LoVo (cell line): ENCODE results near the gene ZNF101.
A peak's percentile ranks its signal among the peaks of the same experiment; 100 is the strongest.
"Not testable (repeated sequence)": the region's sequence is repeated elsewhere in the genome, so short reads cannot be mapped to it uniquely, and the experiment has no call there.

ENCODE experiments used
- DNase-seq: peaks from one replicate; pipeline ENCODE4 v3.0.0-alpha.2; 2016; ENCODE audit warnings: low spot score

Gene ZNF101

DNA sequence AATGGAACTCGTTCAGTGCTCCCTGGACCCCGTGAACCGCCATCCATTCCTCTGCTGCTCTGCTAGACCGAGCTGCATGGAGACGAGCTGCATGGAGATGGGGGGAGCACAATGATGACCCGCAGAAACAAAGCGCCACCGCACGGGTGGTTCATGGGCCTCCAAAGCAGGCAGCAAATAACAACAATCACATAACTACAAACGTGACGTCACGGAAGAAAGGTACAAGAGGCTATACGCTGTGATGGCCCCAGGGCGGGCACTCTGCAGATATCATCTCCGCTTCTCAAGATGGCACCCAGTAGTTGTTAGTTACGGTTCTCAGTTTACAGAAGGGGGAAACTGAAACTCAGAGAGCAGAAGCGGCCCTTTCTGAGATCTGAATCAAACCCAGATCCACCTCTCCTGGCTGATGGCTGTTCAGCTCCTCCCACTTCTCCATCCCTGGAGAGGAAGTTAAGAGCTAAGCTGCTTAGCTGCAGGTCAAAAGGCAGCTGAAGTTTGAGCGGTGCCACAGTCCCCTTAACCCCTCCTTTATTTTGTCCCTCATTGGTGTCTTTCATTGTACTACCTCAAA, 6.9 kb upstream of the ZNF101 start:
- no peak for DNase-seq

DNA sequence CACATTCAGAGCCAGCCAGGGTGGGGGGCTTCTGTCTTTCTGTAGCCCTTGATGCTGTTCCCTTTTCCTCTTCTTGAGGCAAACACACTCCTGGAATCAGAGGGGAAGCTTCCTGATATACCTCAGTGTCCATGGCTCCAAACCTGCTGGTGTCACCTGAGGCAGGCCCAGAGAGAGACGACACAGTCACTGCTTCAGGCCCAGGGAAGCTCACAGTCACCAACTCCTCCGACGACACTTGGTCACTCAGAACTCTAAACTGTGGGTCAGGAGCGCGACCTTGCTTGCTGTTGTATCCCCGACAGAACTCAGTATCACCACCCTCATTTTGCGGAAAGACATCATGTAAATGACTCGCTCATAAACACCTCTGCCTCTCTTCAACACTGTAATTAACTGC, 6.3 kb upstream of the ZNF101 start:
- DNase-seq: no peak

DNA sequence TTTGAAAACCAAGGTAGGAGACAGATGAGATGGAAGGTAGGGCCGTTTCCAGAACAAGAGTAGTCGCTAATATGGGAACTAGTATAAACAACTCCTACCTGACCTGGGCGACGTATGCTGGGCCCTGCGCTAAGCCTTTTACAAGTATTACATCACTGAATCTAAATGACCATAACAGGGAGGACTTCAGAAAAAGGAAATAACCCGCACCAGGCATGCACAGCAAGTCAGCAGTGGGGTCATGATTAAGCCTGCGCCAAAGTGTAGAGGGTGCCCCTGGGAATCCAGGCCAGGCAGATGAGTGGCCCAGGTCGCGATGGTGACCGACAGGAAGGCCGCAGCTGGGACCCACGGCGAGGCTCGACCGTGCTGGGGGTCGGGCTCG, 5.8 kb upstream of the ZNF101 start:
- no peak for DNase-seq

- peak; percentile 98 for DNase-seq
These were observed 5.2 kb upstream of the ZNF101 start, which contains the start of gene ATP13A1 for GRCh38 chr19:19663256-19664120. ATP13A1 (minus strand) TSS chr19:19663676; CDS start chr19:19663666, 10 bp downstream.

DNA sequence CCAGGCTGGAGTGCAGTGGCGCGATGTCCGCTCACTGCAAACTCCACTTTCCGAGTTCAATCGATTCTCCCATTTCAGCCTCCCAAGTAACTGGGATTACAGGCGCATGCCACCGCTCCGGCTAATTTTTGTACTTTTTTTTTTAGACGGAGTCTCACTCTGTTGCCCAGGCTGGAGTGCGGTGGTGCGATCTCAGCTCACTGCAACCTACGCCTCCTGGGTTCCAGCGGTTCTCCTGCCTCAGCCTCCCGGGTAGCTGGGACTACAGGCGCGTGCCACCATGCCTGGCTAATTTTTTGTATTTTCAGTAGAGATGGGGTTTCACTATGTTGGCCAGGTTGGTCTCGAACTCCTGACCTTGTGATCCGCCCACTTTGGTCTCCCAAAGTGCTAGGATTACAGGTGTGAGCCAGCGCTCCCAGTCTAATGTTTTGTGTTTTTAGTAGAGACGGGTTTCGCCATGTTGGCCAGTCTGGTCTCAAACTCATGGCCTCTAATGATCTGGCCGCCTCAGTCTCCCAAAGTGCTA, 3.2 kb upstream of the ZNF101 start:
- DNase-seq: not testable (repeated sequence)

GRCh38 chr19:19670070-19670551, 1.5 kb downstream of the ZNF101 start:
- DNase-seq: peak; percentile 39

DNA sequence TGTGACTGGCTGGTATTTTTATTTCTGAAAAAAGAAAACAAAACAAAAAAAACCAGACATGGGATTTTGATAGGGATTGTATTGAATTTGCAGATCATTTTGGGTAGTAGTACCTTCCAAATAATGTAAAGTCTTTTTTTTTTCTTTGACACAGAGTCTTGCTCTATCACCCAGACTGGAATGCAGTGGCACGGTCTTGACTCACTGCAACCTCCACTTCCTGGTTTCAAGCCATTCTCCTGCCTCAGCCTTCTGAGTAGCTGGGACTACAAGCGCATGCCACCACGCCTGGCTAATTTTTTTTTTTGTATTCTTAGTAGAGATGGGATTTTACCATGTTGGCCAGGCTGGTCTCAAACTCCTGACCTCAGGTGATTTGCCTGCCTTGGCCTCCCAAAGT, 4.2 kb downstream of the ZNF101 start:
- DNase-seq: no peak

GRCh38 chr19:19674315-19674714, 5.7 kb downstream of the ZNF101 start:
- DNase-seq: no peak

GRCh38 chr19:19677579-19677978, 8.9 kb downstream of the ZNF101 start:
- no peak for DNase-seq

DNA sequence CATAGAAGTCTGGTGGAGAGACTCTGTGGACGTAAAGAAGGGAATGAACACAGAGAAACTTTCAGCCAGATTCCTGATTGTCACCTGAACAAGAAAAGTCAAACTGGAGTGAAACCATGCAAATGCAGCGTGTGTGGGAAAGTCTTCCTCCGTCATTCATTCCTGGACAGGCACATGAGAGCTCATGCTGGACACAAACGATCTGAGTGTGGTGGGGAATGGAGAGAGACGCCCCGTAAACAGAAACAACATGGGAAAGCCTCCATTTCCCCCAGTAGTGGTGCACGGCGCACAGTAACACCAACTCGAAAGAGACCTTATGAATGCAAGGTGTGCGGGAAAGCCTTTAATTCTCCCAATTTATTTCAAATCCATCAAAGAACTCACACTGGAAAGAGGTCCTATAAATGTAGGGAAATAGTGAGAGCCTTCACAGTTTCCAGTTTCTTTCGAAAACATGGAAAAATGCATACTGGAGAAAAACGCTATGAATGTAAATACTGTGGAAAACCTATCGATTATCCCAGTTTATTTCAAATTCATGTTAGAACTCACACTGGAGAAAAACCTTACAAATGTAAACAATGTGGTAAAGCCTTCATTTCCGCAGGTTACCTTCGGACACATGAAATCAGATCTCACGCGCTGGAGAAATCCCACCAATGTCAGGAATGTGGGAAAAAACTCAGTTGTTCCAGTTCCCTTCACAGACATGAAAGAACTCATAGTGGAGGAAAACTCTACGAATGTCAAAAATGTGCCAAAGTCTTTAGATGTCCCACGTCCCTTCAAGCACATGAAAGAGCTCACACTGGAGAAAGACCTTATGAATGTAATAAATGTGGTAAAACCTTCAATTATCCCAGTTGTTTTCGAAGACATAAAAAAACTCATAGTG, 10.8 kb downstream of the ZNF101 start:
- no peak for DNase-seq

DNA sequence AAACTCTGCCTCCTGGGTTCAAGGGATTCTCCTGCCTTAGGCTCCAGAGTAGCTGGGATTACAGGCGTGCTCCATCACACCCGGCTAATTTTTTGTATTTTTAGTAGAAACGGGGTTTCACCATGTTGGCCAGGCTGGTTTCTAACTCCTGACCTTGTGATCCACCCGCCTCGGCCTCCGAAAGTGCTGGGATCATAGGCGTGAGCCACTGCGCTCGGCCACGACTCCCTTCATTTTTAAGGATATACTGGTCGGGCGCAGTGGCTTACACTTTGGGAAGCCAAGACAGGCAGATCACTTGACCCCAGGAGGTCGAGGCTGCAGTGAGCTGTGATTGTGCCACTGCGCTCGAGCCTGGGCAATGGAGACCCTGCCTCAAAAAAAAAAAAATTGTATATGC, 17.5 kb downstream of the ZNF101 start:
- not testable (repeated sequence) for DNase-seq

DNA sequence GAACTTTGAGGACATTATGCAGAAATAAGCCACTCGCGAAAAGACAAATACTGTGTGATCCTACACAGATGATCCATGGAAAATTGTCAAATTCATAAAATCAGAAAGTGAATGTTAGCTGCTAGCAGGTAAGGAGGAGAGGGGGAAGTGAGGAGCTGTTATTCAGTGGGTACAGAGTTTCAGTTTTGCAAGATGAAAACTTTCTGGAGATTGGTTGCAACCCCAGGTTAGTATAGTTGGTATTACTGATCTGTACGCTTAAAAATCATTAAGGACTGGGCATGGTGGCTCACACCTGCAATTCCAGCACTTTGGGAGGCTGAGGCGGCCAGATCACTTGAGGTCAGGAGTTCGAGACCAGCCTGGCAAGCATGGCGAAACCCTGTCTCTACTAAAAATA, 17.9 kb downstream of the ZNF101 start:
- DNase-seq: no peak

GRCh38 chr19:19687090-19687489, 18.5 kb downstream of the ZNF101 start:
- DNase-seq: no peak

DNA sequence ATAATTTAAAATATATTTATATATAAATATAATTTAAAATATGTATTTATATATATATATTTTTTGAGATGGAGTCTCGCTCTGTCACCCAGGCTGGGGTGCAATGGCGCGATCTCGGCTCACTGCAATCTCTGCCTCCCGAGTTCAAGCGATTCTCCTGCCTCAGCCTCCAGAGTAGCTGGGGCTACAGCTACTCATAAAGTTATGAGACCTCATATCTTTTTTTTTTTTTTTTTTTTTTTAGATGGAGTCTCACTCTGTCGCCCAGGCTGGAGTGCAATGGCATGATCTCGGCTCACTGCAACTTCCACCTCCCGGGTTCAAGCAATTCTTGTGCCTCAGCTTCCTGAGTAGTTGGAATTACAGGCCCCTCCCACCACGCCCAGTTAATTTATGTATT, 20.4 kb downstream of the ZNF101 start:
- not testable (repeated sequence) for DNase-seq

DNA sequence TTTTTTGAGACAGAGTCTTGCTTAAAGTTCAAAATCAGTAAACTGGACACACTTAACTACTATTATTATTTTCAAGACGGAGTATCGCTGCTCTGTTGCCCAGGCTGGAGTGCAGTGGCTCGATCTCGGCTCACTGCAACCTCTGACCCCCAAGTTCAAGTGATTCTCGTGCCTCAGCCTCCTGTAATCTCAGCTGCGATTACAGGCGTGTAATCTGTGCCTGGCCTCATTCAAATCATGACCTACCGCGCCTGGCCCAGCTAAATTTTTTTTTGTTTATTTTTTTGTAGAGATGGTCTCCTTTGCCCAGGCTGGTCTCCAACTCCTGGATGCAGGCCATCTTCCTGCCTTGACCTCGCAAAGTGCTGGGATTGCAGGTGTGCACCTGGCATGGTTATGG, 23.0 kb downstream of the ZNF101 start:
- DNase-seq: no peak

GRCh38 chr19:19696386-19696785, 27.7 kb downstream of the ZNF101 start:
- DNase-seq: no peak

DNA sequence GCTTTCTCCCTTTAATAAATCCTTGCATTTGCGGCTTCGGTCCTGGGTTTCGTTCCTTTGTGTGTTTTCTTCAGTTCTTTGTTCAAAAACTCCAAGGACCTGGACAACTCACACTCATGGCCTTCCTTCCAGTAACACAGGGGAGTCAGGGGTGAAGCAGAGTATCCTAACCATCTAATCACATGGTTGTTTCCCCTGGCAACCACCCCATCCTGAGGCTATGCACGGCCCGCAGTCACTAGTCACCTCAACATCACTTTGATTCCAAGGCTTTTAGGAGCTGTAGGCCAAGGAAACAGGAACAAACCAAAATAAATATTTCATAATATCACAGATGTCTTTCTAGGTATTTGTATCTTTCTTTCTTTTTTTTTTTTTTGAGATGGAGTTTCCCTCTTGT, 28.9 kb downstream of the ZNF101 start:
- DNase-seq: no peak

GRCh38 chr19:19700493-19700892, 31.9 kb downstream of the ZNF101 start:
- DNase-seq: not testable (repeated sequence)

GRCh38 chr19:19704836-19705235, 36.2 kb downstream of the ZNF101 start:
- no peak for DNase-seq

- no peak for DNase-seq
These were observed 41.9 kb downstream of the ZNF101 start for GRCh38 chr19:19710506-19710905.

- no peak for DNase-seq
These were observed 42.8 kb downstream of the ZNF101 start for GRCh38 chr19:19711306-19711933.
